Caco-2 (cell line): ENCODE measurements around the gene BCS1L. TPM values are rescaled to one million over a fixed set of nuclear protein-coding genes. Genes with fewer than 3 reads are reported as not detected.
A peak's percentile ranks its signal among the peaks of the same experiment; 100 is the strongest.

ENCODE experiments used
- BruUV-seq: library from RNA; stranded (reverse); fragments of 400-500 nt; replicated peaks from 2 replicates; lab custom pipeline; 2021; lab: Mats Ljungman, UMichigan
- CTCF ChIA-PET: fragments of 300-600 bp; sonication (Branson Sonifier 250); formaldehyde crosslinking; loops from one replicate; lab custom pipeline; 2022; ENCODE audit warnings: antibody characterized with exemption; lab: Charles Lee
- POLR2A ChIA-PET: fragments of 300-600 bp; sonication (Branson Sonifier 250); formaldehyde crosslinking; loops from one replicate; lab custom pipeline; 2022; ENCODE audit warnings: antibody characterized with exemption; lab: Charles Lee
- DNase-seq, 2 experiments: peaks; one replicate each; pipeline versions ENCODE4 v3.0.0 to v3.0.0-alpha.2; 2020 to 2022
- H3K27me3 ChIP-seq: replicated peaks from 2 replicates; pipeline ENCODE4 v1.6.0; 2011; ENCODE audit warnings: low read length; ENCODE audit not compliant: control insufficient read depth, insufficient read depth
- H3K36me3 ChIP-seq: 2 replicates; pipeline ENCODE4 v1.5.1; 2011; ENCODE audit warnings: low read length; ENCODE audit not compliant: control insufficient read depth, insufficient read depth
- H3K4me1 ChIP-seq: fragments of 250-450 bp; sonication (Bioruptor Pico); 2 replicates; pipeline ENCODE4 v1.5.1; 2020; ENCODE audit warnings: mild to moderate bottlenecking
- H3K4me3 ChIP-seq: 2 replicates; pipeline ENCODE4 v1.5.1; 2011; ENCODE audit warnings: low read depth, mild to moderate bottlenecking, control low read depth, low read length
- H3K9me3 ChIP-seq: fragments of 250-450 bp; sonication (Bioruptor Pico); 2 replicates; pipeline ENCODE4 v1.5.1; 2020; ENCODE audit warnings: mild to moderate bottlenecking, moderate library complexity
- H3K27ac Mint-ChIP-seq: one replicate; pipeline ENCODE4 v1.8.0; 2022; ENCODE audit warnings: mixed read lengths; ENCODE audit not compliant: unreplicated experiment
- H3K27me3 Mint-ChIP-seq: one replicate; pipeline ENCODE4 v1.8.0; 2022; ENCODE audit warnings: mixed read lengths; ENCODE audit not compliant: insufficient read depth, unreplicated experiment
- H3K36me3 Mint-ChIP-seq: one replicate; pipeline ENCODE4 v1.8.0; 2022; ENCODE audit warnings: mild to moderate bottlenecking, mixed read lengths; ENCODE audit not compliant: insufficient read depth, unreplicated experiment
- H3K4me1 Mint-ChIP-seq: one replicate; pipeline ENCODE4 v1.8.0; 2022; ENCODE audit warnings: low read depth, mixed read lengths; ENCODE audit not compliant: unreplicated experiment
- H3K4me3 Mint-ChIP-seq: one replicate; pipeline ENCODE4 v1.8.0; 2022; ENCODE audit warnings: mild to moderate bottlenecking, moderate library complexity, mixed read lengths; ENCODE audit not compliant: unreplicated experiment
- H3K9me3 Mint-ChIP-seq: one replicate; pipeline ENCODE4 v1.8.0; 2022; ENCODE audit warnings: mixed read lengths; ENCODE audit not compliant: unreplicated experiment
- intact Hi-C: fragments of 100-400 bp; cut with micrococcal nuclease; formaldehyde crosslinking; loops from one replicate; pipeline ENCODE4 v1.10.0; 2022; ENCODE audit not compliant: unreplicated experiment
- total RNA-seq: library from RNA; stranded (reverse); gene quantifications from 2 replicates; pipeline ENCODE4 v1.2.3, GENCODE V29; 2022
- TF ChIP-seq, protein P1 (sequence below), 2 experiments: fragments of 200-600 bp in 1 of 2; IDR thresholded peaks; 1 replicate in 1 of 2; 2 replicates in 1 of 2; pipeline versions ENCODE4 v1.5.1 to v1.8.0; 2011 to 2022; ENCODE audit warnings: antibody characterized with exemption in 1 of 2, control low read depth in 1 of 2, inconsistent platforms in 1 of 2, low read depth in 1 of 2, low read length in 1 of 2, mild to moderate bottlenecking in 1 of 2, moderate library complexity in 1 of 2; ENCODE audit not compliant: insufficient read depth in 1 of 2, severe bottlenecking in 1 of 2, unreplicated experiment in 1 of 2

BCS1L gene
- total RNA-seq, 1 experiment from 2014 or later: 68.3 TPM

DNA sequence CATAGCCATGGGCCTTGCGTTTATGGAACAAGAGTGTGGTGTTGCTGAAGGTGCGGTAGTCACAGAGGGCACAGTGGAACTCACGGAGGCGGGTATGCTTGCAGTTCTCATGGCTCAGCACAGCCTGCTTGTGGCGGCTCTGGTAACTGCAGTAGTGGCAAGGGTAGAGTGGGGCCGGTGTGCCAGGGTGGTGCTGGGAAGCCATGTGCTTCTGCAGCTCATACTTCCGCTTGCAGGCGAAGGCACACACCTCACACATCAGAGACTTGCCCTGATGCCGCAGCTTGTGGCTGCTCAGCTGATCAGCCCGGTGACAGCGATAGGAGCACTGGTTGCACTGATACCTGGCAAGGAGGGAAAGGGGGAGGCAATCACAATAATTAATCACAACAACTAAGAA, 14.8 kb upstream of the BCS1L start:
- Histone ChIP-seq H3K36me3 (peaks cover 9% of the 10 kb centered on the region), H3K27me3 (no peaks in the 10 kb centered on the region), H3K9me3 (no peaks in the 10 kb centered on the region), H3K4me3 (no peak overlapping the region), H3K4me1 (no peaks in the 10 kb centered on the region)
- H3K9me3 Mint-ChIP-seq: no peaks in the 10 kb centered on the region
- H3K4me3 Mint-ChIP-seq: no peak overlapping the region
- CTCF ChIA-PET: no interaction called here
- H3K27me3 Mint-ChIP-seq: no peaks in the 10 kb centered on the region
- POLR2A ChIA-PET: no interaction called here
- peaks cover 57% of the 10 kb centered on the region for H3K36me3 Mint-ChIP-seq
- BruUV-seq: no TSS peak
- H3K27ac Mint-ChIP-seq: no peak overlapping the region
- DNase-seq: no peak
- H3K4me1 Mint-ChIP-seq: no peaks in the 10 kb centered on the region
- intact Hi-C loops: loop anchor here (10.0 kb wide), 1 partner anchor 370 kb away; the partner anchor contains the start of genes AAMP and PNKD
- TF ChIP-seq, protein P1, sequence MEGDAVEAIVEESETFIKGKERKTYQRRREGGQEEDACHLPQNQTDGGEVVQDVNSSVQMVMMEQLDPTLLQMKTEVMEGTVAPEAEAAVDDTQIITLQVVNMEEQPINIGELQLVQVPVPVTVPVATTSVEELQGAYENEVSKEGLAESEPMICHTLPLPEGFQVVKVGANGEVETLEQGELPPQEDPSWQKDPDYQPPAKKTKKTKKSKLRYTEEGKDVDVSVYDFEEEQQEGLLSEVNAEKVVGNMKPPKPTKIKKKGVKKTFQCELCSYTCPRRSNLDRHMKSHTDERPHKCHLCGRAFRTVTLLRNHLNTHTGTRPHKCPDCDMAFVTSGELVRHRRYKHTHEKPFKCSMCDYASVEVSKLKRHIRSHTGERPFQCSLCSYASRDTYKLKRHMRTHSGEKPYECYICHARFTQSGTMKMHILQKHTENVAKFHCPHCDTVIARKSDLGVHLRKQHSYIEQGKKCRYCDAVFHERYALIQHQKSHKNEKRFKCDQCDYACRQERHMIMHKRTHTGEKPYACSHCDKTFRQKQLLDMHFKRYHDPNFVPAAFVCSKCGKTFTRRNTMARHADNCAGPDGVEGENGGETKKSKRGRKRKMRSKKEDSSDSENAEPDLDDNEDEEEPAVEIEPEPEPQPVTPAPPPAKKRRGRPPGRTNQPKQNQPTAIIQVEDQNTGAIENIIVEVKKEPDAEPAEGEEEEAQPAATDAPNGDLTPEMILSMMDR (IDR thresholded peaks at IDR 0.05; ENCODE audit: insufficient read depth in 1 of 2, low read depth in 1 of 2, low read length in 1 of 2, severe bottlenecking in 1 of 2, unreplicated experiment in 1 of 2): no peak

DNA sequence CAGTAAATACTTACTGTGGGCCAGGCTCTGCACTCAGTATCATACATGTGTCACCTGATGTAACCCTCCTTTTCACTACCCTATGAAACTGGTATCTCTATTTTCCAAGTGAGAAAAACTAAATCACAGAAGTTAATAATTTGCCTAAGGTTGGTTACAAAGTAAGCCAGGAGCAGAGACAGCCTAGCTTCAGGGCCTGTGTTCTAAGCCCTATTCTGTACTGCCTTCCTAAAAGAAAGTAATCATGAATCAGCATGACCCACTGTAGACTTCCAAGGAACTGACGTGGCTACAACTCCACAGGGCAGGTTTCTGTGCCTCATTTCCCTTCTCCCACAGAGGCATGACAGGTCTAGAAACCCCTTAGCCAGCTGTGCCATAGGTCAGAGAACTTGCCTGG, 14.4 kb upstream of the BCS1L start:
- no peaks in the 10 kb centered on the region for H3K27me3 ChIP-seq
- no peaks in the 10 kb centered on the region for H3K9me3 ChIP-seq
- Mint-ChIP-seq H3K36me3 (peaks cover 56% of the 10 kb centered on the region), H3K4me1 (no peaks in the 10 kb centered on the region), H3K9me3 (no peaks in the 10 kb centered on the region), H3K4me3 (no peak overlapping the region), H3K27me3 (no peaks in the 10 kb centered on the region), H3K27ac (no peak overlapping the region)
- no peak for DNase-seq
- peaks cover 9% of the 10 kb centered on the region for H3K36me3 ChIP-seq
- no TSS peak for BruUV-seq
- intact Hi-C loops: loop anchor here (10.0 kb wide), 1 partner anchor 370 kb away; the partner anchor contains the start of genes AAMP and PNKD
- ChIA-PET CTCF (no interaction called here), POLR2A (no interaction called here)
- H3K4me1 ChIP-seq: no peaks in the 10 kb centered on the region
- TF ChIP-seq, protein P1 (IDR thresholded peaks at IDR 0.05; ENCODE audit: insufficient read depth in 1 of 2, low read depth in 1 of 2, low read length in 1 of 2, severe bottlenecking in 1 of 2, unreplicated experiment in 1 of 2): no peak
- no peak overlapping the region for H3K4me3 ChIP-seq

DNA sequence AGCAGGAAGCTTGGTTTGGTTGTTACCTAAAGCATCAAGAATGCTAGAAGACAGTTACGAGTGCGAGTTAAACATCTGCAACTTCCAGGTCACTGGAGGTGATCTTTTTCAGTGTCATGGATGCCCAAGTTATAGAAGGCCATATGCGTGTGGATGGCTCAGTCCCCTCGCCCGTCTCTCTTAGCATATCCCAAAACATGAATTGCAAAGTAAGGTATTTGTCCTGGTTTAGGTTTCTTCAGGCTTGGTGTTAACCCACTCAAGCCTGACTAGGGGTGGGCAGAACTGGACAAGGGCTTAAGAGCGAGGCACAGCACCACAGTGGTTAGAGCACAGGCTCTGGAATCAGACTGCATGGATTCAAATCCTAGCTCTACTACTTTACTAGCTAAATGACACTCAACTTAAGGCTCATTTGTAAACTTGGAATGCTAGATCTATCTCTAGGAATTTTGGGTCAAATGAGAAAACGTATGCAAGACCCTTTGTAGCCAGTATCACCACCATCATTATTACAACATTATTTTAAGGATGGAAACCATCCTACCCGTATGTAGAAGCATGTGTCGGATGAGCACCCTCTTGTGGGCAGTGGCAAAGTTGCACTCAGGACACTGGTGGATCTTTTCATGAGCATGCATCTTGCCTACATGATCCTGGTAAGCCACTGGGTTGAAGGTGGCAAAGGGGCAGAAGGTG, 11.2 kb upstream of the BCS1L start:
- ChIA-PET POLR2A (no interaction called here), CTCF (interaction anchor here (1.0 kb wide), 1 partner anchor 11 kb away, joined by 7 read pairs; the partner anchor contains the start of genes BCS1L and ZNF142)
- Histone ChIP-seq H3K4me3 (no peak overlapping the region), H3K4me1 (no peaks in the 10 kb centered on the region), H3K36me3 (peaks cover 6% of the 10 kb centered on the region), H3K9me3 (no peaks in the 10 kb centered on the region), H3K27me3 (no peaks in the 10 kb centered on the region)
- H3K27ac Mint-ChIP-seq: no peak overlapping the region
- TF ChIP-seq, protein P1 (IDR thresholded peaks at IDR 0.05; ENCODE audit: insufficient read depth in 1 of 2, low read depth in 1 of 2, low read length in 1 of 2, severe bottlenecking in 1 of 2, unreplicated experiment in 1 of 2): peak; percentile 80 to 91
- H3K36me3 Mint-ChIP-seq: peaks cover 65% of the 10 kb centered on the region
- no peaks in the 10 kb centered on the region for H3K4me1 Mint-ChIP-seq
- no peak overlapping the region for H3K4me3 Mint-ChIP-seq
- no peaks in the 10 kb centered on the region for H3K9me3 Mint-ChIP-seq
- BruUV-seq: no TSS peak
- peak; percentile 60 to 62 for DNase-seq
- intact Hi-C loops: loop anchor here (1.0 to 10.0 kb wide), 2 partner anchors 242 to 373 kb away; partner anchors contain the start of genes AAMP and PNKD
- H3K27me3 Mint-ChIP-seq: no peaks in the 10 kb centered on the region
